HG03469 (cell line): ENCODE results near the gene PPFIA1.
"Not testable (repeated sequence)": the region's sequence is repeated elsewhere in the genome, so short reads cannot be mapped to it uniquely, and the experiment has no call there.

ENCODE experiments used
- ATAC-seq: cut with Tn5 transposase; IDR thresholded peaks from one replicate; pipeline ENCODE4 v1.9.1; 2021; ENCODE audit warnings: mild to moderate bottlenecking, moderate library complexity, moderate number of reproducible peaks; ENCODE audit not compliant: unreplicated experiment

Gene PPFIA1

DNA sequence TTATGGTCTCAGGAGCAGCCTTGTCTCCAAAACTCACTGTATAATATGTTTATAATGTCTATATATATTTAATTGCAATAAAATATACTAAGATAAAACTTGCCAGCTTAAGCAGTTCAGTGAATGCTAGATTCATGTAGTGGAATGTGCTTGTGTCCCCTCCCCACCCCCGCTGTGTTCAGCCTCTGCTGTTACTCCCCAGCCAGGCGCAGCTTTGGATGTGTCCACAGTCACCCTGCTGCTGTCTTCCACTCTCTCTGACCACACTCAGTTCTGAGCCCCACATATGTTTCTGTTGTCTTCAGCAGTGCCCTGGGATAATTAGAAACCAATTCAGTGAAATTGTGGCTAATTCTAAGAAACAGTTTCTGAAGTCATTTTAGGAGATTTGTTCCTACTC lies 52.2 kb downstream of the PPFIA1 start:
- no peak for ATAC-seq

DNA sequence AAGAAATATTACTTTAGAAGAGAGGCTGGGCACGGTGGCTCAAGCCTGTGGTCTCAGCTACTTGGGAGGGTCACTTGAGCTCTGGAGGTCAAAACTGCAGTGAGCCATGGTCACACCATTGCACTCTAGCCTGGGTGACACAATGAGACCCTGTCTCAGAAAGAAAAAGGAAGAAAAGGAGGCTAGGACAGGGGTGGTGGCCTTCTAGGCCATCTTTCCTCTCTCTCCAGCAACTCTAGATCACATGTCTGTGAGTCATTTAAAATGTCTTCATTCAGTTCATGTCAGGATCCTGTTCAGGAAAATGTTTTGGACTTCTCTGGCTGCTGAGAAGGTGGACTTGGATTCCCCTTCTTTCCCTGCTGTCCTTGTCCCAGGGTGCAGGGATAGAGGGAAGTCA lies 53.3 kb downstream of the PPFIA1 start:
- no peak for ATAC-seq

DNA sequence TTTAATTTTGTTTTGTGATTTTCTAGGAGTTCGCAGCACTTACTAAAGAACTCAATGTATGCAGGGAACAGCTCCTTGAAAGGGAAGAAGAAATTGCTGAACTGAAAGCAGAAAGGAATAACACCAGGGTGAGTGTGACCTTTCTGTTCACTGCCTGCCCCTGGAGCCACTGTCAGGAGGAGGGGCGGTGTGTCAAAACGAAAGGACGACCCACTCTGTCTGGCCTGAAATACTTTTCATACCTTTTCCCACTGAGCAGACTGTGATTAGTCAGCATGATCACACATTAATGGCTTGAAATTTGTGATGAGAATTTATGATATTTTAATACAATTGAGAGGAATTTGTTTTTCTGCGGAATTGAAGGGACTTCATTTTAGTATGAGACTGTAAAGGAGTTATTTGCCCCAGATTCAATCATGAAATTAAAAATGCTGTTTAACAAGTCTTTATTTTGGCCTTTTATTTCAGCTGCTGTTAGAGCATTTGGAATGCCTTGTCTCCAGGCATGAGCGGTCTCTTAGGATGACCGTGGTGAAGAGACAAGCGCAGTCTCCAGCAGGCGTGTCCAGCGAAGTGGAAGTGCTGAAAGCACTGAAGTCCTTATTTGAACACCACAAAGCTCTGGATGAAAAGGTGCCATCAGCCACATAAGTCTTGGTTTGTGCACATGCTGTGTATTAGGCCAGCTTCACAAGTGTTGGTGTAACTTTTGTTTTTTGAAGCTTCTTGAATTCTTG lies 54.1 kb downstream of the PPFIA1 start:
- no peak for ATAC-seq

GRCh38 chr11:70325824-70326223 lies 55.3 kb downstream of the PPFIA1 start:
- no peak for ATAC-seq

DNA sequence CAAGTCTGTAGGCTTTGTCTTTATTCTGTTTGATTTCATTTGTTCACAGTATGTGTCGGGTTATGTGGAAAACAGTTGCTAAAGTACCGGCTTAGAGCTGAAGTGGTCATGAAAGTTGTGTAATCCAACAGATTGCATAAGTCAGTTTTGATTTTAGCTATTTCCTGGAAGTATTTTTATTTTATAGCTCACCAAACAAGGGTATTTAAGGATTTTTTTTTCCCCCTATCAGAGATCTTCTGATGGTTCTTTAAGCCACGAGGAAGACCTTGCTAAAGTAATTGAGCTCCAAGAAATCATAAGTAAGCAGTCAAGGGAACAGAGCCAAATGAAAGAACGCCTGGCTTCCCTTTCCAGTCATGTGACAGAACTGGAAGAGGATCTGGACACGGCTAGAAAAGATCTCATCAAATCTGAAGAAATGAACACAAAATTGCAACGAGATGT lies 55.9 kb downstream of the PPFIA1 start:
- no peak for ATAC-seq

- no peak for ATAC-seq
Measured at GRCh38 chr11:70326833-70327232, 56.3 kb downstream of the PPFIA1 start.

DNA sequence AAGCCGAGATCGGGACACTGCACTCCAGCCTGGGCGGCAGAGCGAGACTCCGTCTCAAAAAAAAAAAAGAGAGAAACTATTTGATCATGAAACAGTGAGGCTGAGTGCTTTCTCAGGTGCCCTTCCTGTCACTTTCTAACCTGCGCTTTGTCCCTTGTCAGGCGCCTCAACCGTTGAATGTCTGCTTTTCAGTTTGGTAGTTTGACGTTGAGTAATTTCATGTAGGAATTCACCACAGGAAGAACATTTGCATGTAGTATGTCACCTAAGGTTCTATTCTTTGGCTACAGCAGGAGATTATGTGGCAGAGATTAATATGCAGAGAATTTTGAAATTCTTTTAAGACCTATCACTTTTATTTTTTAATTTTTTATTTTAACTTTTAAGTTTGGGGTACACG lies 57.2 kb downstream of the PPFIA1 start:
- ATAC-seq = no peak

- ATAC-seq = no peak
Measured at GRCh38 chr11:70328556-70328955, 58.1 kb downstream of the PPFIA1 start.

DNA sequence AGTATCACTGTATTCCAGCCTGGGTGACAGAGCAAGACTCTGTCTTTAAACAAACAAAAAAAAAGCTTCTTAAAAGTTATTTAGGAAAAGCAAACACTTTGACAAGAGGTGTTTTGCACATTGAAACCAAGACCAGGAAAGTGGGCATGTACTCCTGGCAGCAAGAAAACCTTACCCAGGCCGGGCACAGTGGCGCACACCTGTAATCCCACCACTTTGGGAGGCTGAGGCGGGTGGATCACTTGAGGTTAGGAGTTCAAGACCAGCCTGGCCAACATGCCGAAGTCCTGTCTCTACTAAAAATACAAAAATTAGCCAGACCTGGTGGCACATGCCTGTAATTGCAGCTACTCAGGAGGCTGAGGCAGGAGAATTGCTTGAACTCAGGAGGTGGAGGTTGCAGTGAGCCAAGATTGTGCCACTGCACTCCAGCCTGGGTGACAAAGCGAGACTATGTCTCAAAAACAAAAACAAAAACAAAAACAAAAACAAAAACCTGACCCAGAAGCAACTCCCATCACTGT lies 60.9 kb downstream of the PPFIA1 start:
- not testable (repeated sequence) for ATAC-seq

DNA sequence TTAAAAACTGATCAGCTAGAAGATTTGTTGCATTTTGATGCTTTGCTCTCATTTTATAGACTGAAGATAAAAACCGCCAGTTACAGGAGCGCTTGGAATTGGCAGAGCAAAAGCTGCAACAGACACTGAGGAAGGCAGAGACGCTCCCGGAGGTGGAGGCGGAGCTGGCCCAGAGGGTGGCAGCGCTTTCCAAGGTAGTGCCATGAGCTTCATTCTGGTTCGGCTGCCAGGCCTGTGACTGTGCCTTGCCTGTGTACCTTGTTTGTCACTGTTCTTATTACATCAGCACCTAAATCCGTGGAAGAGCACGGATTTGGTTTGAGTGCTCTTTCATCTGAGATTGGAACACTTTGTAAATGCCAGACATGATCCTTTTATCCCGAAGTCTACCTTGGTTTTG lies 61.4 kb downstream of the PPFIA1 start:
- ATAC-seq = no peak

DNA sequence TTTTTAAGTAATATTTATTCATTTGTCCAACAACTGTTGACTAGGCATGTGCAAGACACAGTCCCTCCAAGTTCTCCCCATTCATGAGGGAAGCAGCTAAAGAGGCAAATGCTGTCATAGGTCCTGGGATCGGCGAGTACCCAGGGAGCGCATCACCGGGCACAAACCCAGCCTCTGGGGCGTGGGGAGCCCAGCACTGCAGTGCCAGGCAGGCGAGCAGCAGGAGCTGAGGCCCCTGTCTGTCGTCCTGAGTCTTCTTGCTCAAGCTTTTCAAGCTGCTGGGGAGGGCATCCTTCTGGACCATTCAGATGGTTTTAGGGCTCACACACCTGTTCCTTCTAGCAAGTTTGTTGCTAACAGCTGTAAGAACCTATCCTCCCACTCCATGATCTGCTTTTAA lies 62.1 kb downstream of the PPFIA1 start:
- no peak for ATAC-seq

GRCh38 chr11:70333261-70333660 lies 62.8 kb downstream of the PPFIA1 start:
- no peak for ATAC-seq

GRCh38 chr11:70334351-70334995 lies 64.0 kb downstream of the PPFIA1 start:
- ATAC-seq = no peak

DNA sequence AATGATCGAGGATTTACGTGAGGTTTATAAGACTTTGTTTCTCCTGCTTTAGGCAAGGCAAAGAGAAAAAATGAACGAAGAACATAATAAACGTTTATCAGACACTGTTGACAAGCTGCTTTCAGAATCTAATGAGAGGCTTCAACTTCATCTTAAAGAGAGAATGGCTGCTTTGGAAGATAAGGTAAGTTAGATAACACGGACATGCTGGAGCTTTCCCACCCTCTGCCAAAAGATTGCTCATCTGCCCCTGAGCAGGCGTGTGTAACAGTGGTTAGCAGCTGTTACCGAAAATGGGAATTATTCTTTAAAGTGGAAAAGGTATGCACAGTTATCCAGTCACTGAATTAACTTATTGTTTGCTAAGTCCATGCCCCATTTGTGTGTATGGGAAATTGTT lies 65.0 kb downstream of the PPFIA1 start:
- ATAC-seq = no peak

DNA sequence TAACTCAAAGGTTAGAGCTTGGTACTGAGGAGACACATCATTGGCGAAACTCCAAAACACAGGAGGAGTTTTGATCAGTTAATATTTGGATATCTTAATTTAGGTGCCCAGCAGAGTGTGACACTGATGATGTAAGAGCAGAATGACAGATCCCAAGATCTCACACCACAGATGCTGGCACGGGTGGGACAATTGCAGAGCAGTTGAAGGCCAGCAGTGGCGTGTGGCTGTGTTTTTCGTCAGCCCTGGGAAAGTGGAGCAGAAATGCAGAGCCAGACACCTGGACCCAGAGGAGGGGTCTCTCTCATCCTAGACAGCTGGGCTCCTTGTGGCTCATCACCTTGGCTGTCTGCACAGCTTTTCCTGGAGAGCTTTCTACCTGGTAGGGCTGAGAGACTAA lies 68.1 kb downstream of the PPFIA1 start:
- ATAC-seq = no peak

- no peak for ATAC-seq
Measured at GRCh38 chr11:70339066-70339465, 68.6 kb downstream of the PPFIA1 start.

DNA sequence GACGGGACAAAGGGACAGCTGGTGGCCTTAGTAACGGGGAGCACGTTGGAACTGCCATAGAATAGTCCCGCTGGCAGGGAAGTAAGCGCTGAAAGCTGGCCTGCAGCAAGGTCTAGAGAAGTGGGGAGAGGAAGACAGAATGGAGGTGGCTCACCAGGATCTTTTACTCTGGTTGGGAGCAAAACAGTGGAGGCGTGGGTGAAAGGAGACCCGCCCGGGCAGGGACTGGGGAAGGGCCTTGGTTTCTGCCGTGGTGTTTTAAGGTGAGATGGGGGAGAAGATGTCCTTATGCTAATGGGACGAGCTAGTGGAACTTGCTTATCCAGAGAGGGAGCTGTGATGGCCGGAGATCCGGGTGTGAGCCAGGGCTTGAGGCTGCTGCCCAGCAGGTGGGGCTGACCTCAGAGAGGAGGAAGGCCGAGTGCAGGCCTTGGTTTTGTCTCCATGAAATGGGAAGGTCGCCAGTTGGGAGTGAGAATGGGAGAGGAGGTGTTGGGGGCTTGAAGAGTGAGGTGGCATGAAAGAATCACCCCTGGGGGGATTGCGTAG lies 71.5 kb downstream of the PPFIA1 start:
- no peak for ATAC-seq

- ATAC-seq = no peak
Measured at GRCh38 chr11:70343636-70344035, 73.1 kb downstream of the PPFIA1 start.

- no peak for ATAC-seq
Measured at GRCh38 chr11:70348191-70348590, 77.7 kb downstream of the PPFIA1 start.

DNA sequence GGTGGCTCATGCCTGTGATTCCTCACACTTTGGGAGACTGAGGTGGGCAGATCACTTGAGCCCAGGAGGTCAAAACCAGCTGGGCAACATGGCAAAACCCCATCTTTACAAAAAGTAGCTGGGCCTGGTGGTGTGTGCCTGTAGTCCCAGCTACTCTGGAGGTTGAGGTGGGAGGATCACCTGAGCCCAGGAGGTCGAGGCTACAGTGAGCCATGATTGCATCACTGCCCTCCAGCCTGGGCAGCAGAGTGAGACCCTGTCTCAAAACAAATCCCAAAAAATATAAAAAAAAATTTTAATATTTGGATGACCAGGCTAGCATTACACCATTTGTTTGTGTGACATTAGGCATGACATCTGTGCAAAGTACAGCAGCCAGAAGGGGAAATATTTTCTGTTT lies 78.1 kb downstream of the PPFIA1 start:
- ATAC-seq = no peak

DNA sequence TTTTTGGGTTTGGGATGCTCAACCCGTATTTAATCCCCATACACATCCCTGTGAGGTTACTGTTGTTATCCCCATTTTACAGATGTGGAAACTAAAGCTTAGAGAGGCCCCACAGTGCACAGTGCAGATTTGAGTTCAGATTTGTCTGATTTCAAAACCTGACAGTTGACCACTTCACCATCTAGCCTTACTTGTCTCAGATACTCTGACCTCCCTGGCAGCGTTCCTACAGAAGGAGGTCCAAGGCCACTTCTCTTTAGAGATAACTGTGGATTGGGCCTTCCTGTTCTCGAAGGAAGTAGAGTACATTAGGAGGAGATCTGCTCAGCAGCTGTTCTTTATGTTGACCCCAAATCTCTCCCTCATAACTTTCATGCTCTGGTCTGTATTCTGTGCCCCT lies 81.2 kb downstream of the PPFIA1 start:
- ATAC-seq = no peak

DNA sequence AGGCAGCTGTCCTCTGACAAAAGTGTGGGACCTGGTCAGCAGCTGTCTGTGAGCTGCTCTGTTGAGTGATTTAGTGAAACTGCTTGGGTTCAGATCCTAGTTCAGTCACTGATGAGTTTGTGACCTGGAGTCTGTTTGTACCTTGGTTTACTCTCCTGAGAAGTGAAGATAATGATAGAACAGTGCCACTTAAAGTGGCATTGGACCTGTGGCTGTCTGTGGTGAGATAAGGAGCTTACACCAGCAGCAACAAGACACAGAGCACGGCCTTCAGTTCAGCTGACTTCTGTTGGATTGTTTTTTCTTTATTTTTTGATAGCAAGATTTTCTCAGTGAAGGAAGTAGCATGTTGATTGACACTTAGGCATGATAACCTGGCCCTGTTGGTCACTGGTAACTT lies 81.6 kb downstream of the PPFIA1 start:
- ATAC-seq = no peak
